Measurements from ENCODE around the gene OR52D1. TPM values are rescaled to one million over a fixed set of nuclear protein-coding genes. Genes with fewer than 3 reads are reported as not detected.

The OR52D1 gene
- total and polyA plus RNA-seq, 4 donors, result not detected

DNA sequence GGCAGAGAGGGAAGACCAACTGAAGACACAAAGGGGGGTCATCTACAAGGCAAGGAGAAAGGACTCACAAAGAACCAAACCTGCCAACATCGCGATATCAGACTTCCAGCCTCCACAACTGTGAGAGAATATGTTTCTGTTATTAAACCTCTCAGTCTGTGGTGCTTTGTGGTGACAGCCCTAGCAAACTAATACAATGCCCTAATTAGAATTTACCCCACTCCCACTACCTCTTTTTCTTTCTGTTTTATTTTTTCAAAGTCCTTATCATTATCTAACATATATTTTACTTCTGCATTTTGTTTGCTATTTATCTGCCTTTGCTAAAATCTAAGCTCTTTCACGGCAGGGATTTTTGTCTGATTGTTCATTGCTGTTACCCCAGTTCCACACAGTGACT is 2.5 kb upstream of the OR52D1 start:
- H3K36me3 ChIP-seq (ENCODE audit: control insufficient read depth, insufficient read depth, low read length), result no peaks in the 10 kb centered on the region
- no peaks in the 10 kb centered on the region for H3K27me3 ChIP-seq (ENCODE audit: control insufficient read depth, insufficient read depth, low read length)
- H3K4me1 ChIP-seq (ENCODE audit: control insufficient read depth, insufficient read depth, low read length), result no peaks in the 10 kb centered on the region
- no peak for DNase-seq (ENCODE audit: low read depth in 4 of 6, low spot score in 6 of 6)
- 100% methylated on average over 1 of the region's 3 CpGs for WGBS (ENCODE audit: insufficient coverage)
- H3K4me3 ChIP-seq (ENCODE audit: low read depth, low read length), result no peak overlapping the region
- no peaks in the 10 kb centered on the region for H3K9me3 ChIP-seq (ENCODE audit: control insufficient read depth, insufficient read depth, low read length)
- no peak overlapping the region for H3K27ac ChIP-seq (ENCODE audit: low read depth, low read length)

DNA sequence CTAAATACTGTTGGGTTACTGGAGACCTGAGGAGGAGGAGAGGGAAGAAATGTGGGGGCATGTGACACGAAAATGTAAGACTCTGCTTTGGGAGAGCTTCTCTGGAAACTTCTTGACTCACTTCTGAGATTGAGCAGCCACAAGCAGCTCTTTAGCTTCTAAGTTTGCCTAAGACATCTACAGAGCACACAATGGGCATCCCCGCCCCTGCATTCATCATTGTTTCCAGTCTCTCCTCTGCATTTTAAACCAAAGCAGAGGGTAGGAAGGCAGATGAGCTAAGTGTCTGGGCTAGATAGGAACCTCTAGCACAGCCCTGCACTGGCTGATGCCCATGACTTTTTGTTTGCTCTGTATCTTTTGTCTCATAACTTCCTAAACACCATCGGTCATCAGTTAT is 2.1 kb upstream of the OR52D1 start:
- no peak overlapping the region for H3K27ac ChIP-seq (ENCODE audit: low read depth, low read length)
- WGBS (ENCODE audit: insufficient coverage), result no CpG with 5 or more reads among the region's 3 CpGs
- H3K4me1 ChIP-seq (ENCODE audit: control insufficient read depth, insufficient read depth, low read length), result no peaks in the 10 kb centered on the region
- H3K36me3 ChIP-seq (ENCODE audit: control insufficient read depth, insufficient read depth, low read length), result no peaks in the 10 kb centered on the region
- H3K4me3 ChIP-seq (ENCODE audit: low read depth, low read length), result no peak overlapping the region
- no peaks in the 10 kb centered on the region for H3K9me3 ChIP-seq (ENCODE audit: control insufficient read depth, insufficient read depth, low read length)
- DNase-seq (ENCODE audit: low read depth in 4 of 6, low spot score in 6 of 6), result no peak
- no peaks in the 10 kb centered on the region for H3K27me3 ChIP-seq (ENCODE audit: control insufficient read depth, insufficient read depth, low read length)

DNA sequence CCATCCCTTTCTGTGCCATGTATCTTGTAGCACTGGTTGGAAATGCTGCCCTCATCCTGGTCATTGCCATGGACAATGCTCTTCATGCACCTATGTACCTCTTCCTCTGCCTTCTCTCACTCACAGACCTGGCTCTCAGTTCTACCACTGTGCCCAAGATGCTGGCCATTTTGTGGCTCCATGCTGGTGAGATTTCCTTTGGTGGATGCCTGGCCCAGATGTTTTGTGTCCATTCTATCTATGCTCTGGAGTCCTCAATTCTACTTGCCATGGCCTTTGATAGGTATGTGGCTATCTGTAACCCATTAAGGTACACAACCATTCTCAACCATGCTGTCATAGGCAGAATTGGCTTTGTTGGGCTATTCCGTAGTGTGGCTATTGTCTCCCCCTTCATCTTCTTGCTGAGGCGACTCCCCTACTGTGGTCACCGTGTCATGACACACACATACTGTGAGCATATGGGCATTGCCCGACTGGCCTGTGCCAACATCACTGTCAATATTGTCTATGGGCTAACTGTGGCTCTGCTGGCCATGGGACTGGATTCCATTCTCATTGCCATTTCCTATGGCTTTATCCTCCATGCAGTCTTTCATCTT is 414 bp downstream of the OR52D1 start:
- Histone ChIP-seq H3K9me3 (ENCODE audit: control insufficient read depth, insufficient read depth, low read length) (no peaks in the 10 kb centered on the region), H3K4me1 (ENCODE audit: control insufficient read depth, insufficient read depth, low read length) (no peaks in the 10 kb centered on the region), H3K27me3 (ENCODE audit: control insufficient read depth, insufficient read depth, low read length) (no peaks in the 10 kb centered on the region), H3K4me3 (ENCODE audit: low read depth, low read length) (no peak overlapping the region), H3K36me3 (ENCODE audit: control insufficient read depth, insufficient read depth, low read length) (no peaks in the 10 kb centered on the region), H3K27ac (ENCODE audit: low read depth, low read length) (no peak overlapping the region)
- DNase-seq (ENCODE audit: low read depth in 4 of 6, low spot score in 6 of 6), result no peak
- WGBS (ENCODE audit: insufficient coverage), result 93% methylated on average over 4 of the region's 4 CpGs

DNA sequence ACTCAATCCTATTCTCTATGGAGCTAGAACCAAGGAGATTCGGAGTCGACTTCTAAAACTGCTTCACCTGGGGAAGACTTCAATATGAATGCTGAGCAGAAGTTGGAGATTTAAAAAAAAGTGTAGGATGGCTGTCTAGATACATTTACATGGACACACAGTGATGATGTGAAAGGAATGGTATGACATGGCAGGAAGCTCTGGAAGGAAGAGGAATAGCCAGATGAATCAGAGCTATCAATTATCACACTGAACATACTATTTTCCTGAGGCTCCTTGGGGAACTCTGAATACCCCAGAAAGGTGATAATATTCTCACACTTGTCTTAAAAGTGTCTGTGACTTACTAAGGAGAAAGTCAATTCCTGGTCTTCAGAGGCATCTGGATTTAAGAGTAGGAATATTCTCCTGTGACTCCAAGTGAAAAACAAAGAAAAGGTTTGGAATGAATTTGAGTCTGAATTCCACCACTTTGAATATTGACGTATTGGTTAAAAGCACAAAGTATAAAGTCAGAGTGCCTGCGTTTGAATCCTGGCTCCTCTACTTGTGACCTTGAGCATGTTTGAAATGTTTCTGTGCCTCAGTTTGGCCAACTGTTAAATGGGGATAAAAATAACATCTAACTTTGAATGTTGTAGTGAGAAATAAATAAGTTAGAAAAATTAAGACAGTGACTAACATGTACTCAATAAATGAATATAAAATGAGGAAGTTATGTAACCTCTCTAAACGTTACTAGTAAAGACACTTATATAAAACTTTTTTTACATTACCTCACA is 1.3 kb downstream of the OR52D1 start:
- no peaks in the 10 kb centered on the region for H3K9me3 ChIP-seq (ENCODE audit: control insufficient read depth, insufficient read depth, low read length)
- H3K27me3 ChIP-seq (ENCODE audit: control insufficient read depth, insufficient read depth, low read length), result no peaks in the 10 kb centered on the region
- no peak overlapping the region for H3K27ac ChIP-seq (ENCODE audit: low read depth, low read length)
- no peak for DNase-seq (ENCODE audit: low read depth in 4 of 6, low spot score in 6 of 6)
- H3K36me3 ChIP-seq (ENCODE audit: control insufficient read depth, insufficient read depth, low read length), result no peaks in the 10 kb centered on the region
- H3K4me3 ChIP-seq (ENCODE audit: low read depth, low read length), result no peak overlapping the region
- 70% methylated on average over 4 of the region's 5 CpGs for WGBS (ENCODE audit: insufficient coverage)
- H3K4me1 ChIP-seq (ENCODE audit: control insufficient read depth, insufficient read depth, low read length), result no peaks in the 10 kb centered on the region

DNA sequence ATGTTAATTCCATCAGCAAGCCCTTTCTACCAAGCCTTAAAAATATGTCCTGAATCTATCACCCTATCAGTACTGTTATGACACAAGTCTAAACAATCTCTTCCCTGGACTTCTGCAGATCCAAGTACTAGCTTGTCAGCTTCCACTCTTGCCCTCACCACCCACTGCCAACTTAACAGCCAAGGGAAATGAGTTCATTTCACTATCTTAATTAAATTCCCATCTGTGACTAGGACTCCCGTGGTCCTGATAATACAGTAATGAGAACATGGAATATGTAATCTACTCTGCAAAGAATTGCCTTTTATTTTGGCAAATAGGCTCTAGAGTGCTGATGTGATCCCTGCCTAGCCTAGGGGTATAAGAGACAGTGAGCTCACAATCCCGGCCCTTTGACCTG is 11.2 kb downstream of the OR52D1 start:
- no peaks in the 10 kb centered on the region for H3K9me3 ChIP-seq (ENCODE audit: control insufficient read depth, insufficient read depth, low read length)
- H3K27ac ChIP-seq (ENCODE audit: low read depth, low read length), result no peak overlapping the region
- 88% methylated on average over 1 of the region's 2 CpGs for WGBS (ENCODE audit: insufficient coverage)
- H3K4me3 ChIP-seq (ENCODE audit: low read depth, low read length), result no peak overlapping the region
- H3K36me3 ChIP-seq (ENCODE audit: control insufficient read depth, insufficient read depth, low read length), result no peaks in the 10 kb centered on the region
- no peaks in the 10 kb centered on the region for H3K27me3 ChIP-seq (ENCODE audit: control insufficient read depth, insufficient read depth, low read length)
- DNase-seq (ENCODE audit: low read depth in 4 of 6, low spot score in 6 of 6), result peak in 1 of 6 donors; percentile 62
- no peaks in the 10 kb centered on the region for H3K4me1 ChIP-seq (ENCODE audit: control insufficient read depth, insufficient read depth, low read length)

DNA sequence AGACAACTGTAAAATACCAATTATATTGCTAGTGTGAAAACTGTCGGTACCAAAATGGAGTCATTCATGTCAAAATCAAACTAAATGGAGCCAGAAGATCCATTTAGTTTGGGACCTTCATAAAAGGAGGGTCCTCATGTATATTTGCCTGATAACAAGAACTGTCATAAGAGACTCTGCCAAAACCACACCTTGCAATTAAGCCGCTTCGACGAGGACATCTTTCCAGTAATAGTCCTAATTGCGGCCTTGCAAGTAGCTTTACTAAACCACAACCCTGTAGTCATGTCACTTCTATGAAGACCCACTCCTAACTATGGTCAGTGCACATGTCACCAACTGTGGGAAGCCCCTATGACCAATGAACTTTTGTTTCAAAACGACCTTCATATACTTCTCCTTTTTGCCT is 11.9 kb downstream of the OR52D1 start:
- no peak overlapping the region for H3K27ac ChIP-seq (ENCODE audit: low read depth, low read length)
- H3K27me3 ChIP-seq (ENCODE audit: control insufficient read depth, insufficient read depth, low read length), result no peaks in the 10 kb centered on the region
- no peak overlapping the region for H3K4me3 ChIP-seq (ENCODE audit: low read depth, low read length)
- DNase-seq (ENCODE audit: low read depth in 4 of 6, low spot score in 6 of 6), result no peak
- H3K4me1 ChIP-seq (ENCODE audit: control insufficient read depth, insufficient read depth, low read length), result no peaks in the 10 kb centered on the region
- H3K36me3 ChIP-seq (ENCODE audit: control insufficient read depth, insufficient read depth, low read length), result no peaks in the 10 kb centered on the region
- WGBS (ENCODE audit: insufficient coverage), result 86% methylated on average over 5 of the region's 6 CpGs
- H3K9me3 ChIP-seq (ENCODE audit: control insufficient read depth, insufficient read depth, low read length), result no peaks in the 10 kb centered on the region

DNA sequence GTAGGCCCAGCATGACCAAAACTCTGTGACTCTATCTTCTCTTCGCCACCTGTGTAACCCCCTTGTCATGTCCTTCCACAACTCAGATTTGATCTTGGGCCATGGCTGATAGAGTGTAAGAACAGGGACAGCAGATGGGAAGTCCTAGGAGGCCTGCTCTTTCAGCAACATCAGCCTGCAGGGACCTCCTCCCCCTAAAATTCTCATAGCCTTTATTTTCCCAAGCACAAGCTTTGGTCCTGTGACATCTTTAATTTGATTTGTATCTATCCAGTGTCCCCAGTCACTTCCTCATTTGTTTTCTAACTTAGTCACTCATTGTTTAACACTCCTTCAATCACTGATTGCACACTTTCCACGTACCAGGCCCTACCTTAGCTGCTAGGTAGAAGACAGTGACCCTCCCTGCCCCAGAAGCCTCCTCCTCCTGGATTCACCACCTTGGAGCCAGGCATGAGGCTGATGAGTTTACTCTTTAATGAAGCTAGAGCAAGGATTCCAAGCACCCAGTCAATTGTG is 16.0 kb downstream of the OR52D1 start:
- Histone ChIP-seq H3K27me3 (ENCODE audit: control insufficient read depth, insufficient read depth, low read length) (no peaks in the 10 kb centered on the region), H3K4me3 (ENCODE audit: low read depth, low read length) (no peak overlapping the region), H3K36me3 (ENCODE audit: control insufficient read depth, insufficient read depth, low read length) (no peaks in the 10 kb centered on the region), H3K4me1 (ENCODE audit: control insufficient read depth, insufficient read depth, low read length) (no peaks in the 10 kb centered on the region), H3K27ac (ENCODE audit: low read depth, low read length) (no peak overlapping the region), H3K9me3 (ENCODE audit: control insufficient read depth, insufficient read depth, low read length) (no peaks in the 10 kb centered on the region)
- 80% methylated on average over 1 of the region's 2 CpGs for WGBS (ENCODE audit: insufficient coverage)
- DNase-seq (ENCODE audit: low read depth in 4 of 6, low spot score in 6 of 6), result no peak

DNA sequence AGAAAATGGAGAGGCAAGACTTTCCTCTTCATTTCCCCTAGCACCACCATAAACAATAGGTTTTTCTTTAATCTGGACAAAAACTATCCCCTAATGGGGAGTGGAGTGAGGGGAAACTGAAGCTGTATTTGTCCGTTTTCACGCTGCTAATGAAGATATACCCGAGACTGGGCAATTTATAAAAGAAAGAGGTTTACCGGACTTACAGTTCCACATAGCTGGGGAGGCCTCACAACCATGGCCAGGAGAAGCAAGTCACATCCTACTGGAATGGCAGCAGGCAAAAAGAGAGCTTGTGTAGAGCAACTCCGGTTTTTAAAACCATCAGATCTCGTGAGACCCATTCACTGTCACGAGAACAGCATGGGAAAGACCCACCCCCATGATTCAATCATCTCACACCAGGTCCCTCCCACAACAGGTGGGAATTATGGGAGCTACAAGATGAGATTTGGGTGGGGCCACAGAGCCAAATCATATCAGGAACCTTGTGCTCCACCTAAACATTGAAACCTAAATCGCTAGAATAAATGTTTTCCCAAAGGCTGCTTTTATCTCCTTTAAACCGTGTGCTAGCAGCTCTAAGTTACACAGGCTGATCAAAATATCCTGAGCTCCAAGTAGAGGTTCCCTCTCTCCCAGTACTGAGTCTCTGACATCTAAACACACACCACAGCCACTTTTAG is 17.0 kb downstream of the OR52D1 start:
- no peak overlapping the region for H3K4me3 ChIP-seq (ENCODE audit: low read depth, low read length)
- 93% methylated on average over 6 of the region's 9 CpGs for WGBS (ENCODE audit: insufficient coverage)

DNA sequence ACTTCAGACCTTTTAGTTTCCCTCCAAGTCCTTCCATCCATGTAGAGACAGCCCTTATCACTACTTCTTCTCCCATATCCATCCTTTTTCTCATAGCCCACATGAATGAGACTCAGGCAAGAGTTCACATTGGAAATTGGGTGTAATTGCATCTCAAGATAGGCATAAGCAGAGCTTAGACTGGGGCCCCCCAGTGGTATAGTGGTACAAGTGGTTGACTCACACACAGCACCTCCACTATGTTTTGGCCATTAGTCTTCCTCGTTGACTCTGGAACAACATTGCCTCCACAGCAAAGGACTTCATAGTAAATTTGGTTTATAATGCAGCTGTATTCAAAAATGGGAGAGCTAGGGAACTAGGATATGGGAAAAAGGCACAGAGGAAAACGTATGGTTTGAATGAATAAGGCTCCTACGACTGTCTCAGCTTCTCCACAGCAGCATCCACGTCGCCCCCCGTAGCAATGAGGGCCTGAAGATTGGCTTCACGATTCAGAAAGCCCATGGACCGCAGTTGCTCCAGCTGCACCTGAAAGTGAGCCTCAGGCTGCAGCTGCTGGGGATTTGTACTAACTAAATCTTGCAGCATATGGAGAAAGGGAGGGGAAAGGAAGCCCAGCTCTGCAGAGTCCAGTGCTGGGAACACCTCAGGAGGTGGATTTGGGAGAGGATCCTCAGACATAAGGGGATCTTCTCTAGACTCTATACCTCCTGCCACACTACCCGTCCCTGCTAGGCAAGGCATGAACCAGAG is 18.9 kb downstream of the OR52D1 start:
- H3K4me1 ChIP-seq (ENCODE audit: control insufficient read depth, insufficient read depth, low read length), result no peaks in the 10 kb centered on the region
- H3K36me3 ChIP-seq (ENCODE audit: control insufficient read depth, insufficient read depth, low read length), result no peaks in the 10 kb centered on the region
- no peak for DNase-seq (ENCODE audit: low read depth in 4 of 6, low spot score in 6 of 6)
- no peaks in the 10 kb centered on the region for H3K9me3 ChIP-seq (ENCODE audit: control insufficient read depth, insufficient read depth, low read length)
- H3K4me3 ChIP-seq (ENCODE audit: low read depth, low read length), result no peak overlapping the region
- 94% methylated on average over 8 of the region's 9 CpGs for WGBS (ENCODE audit: insufficient coverage)
- H3K27me3 ChIP-seq (ENCODE audit: control insufficient read depth, insufficient read depth, low read length), result no peaks in the 10 kb centered on the region
- no peak overlapping the region for H3K27ac ChIP-seq (ENCODE audit: low read depth, low read length)

More for the DNA sequence above, 17.0 kb downstream of the OR52D1 start:
- no peaks in the 10 kb centered on the region for H3K36me3 ChIP-seq (ENCODE audit: control insufficient read depth, insufficient read depth, low read length)
- H3K9me3 ChIP-seq (ENCODE audit: control insufficient read depth, insufficient read depth, low read length), result no peaks in the 10 kb centered on the region
- no peak for DNase-seq (ENCODE audit: low read depth in 4 of 6, low spot score in 6 of 6)
- H3K27me3 ChIP-seq (ENCODE audit: control insufficient read depth, insufficient read depth, low read length), result no peaks in the 10 kb centered on the region
- H3K4me1 ChIP-seq (ENCODE audit: control insufficient read depth, insufficient read depth, low read length), result no peaks in the 10 kb centered on the region
- no peak overlapping the region for H3K27ac ChIP-seq (ENCODE audit: low read depth, low read length)

Data from spinal cord (tissue), 10 donors.